C4-2B (cell line): ENCODE data around the gene TMEM125.

ENCODE experiments used
- H3K27ac ChIP-seq: fragments of 450-650 bp; 2 replicates; pipeline ENCODE4 v1.5.1; 2017
- ZFX ChIP-seq: fragments of 450-650 bp; IDR thresholded peaks from 2 replicates; pipeline ENCODE4 v1.6.1; 2017
- TF ChIP-seq, protein P1 (sequence below): fragments of 450-650 bp; conservative IDR thresholded peaks from 2 replicates; pipeline ENCODE4 v1.5.1; 2017; ENCODE audit warnings: mild to moderate bottlenecking

TMEM125 gene

DNA sequence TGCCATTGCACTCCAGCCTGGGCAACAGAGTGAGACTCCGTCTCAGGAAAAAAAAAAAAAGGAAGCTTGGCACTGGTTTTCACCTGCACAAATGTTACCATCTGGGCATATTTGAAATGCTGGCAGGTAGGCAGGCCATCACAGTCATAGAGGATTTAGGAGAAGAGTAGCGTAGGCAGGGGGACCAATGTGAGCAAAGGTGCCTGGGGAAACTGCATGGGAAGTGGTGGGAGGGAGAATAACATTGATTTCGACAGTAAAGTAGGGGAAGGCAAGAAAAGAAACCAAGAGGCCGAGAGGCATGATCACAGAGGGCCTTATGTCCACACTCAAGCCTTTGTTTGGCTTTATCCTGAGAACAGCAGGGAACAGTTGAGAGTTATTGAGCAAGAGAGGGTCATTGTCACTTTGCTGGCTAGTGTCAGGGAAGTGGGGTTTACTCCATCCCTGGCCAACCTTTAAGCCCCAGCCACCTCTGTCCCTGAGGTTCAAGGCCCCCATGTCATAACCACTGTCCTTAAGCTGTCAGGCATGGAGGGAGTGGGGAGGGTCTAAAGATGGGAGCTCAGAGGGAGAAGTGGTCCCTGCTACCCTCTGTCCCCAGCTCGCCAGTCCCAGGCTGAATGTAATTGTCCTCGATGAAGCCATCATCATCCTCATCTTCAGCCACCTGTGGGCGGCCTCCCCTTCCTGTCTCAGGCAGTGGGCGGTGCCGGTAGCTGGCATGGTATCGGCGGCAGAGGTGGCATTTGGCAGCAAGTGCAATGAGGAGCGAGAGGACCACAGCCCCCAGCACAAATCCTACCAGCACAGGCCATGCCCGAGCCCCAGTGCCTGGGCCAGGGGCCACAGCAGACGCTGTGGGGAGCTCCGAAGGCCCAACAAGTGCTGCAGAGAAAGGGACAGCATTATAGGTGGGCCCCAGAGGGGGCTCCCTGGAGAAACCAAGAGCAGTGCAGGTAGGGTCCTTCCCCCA is 12.7 kb downstream of the TMEM125 start:
- H3K27ac ChIP-seq: no peak overlapping the region
- no peak for TF ChIP-seq ZFX
- TF ChIP-seq, protein P1, sequence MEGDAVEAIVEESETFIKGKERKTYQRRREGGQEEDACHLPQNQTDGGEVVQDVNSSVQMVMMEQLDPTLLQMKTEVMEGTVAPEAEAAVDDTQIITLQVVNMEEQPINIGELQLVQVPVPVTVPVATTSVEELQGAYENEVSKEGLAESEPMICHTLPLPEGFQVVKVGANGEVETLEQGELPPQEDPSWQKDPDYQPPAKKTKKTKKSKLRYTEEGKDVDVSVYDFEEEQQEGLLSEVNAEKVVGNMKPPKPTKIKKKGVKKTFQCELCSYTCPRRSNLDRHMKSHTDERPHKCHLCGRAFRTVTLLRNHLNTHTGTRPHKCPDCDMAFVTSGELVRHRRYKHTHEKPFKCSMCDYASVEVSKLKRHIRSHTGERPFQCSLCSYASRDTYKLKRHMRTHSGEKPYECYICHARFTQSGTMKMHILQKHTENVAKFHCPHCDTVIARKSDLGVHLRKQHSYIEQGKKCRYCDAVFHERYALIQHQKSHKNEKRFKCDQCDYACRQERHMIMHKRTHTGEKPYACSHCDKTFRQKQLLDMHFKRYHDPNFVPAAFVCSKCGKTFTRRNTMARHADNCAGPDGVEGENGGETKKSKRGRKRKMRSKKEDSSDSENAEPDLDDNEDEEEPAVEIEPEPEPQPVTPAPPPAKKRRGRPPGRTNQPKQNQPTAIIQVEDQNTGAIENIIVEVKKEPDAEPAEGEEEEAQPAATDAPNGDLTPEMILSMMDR: no peak

DNA sequence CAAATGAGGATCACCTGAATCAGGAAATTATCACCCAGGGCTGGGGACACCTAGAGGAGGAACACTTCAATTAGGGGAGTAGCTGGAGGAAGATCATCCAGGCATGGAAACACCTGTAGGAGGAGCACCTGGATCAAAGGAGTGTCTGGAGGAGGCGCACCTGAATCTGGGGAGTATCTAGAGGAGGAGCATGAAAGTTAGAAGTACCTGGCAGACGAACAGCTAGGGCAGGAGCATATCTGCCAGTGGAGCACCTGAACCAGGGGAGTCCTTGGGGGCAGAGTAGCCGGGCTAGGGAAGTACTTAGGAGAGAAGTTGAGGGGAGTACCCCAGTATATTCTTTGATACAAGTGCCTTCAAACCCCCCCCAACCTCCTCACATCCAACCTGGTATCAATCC is 14.3 kb downstream of the TMEM125 start:
- no peak overlapping the region for H3K27ac ChIP-seq
- TF ChIP-seq, protein P1: no peak
- TF ChIP-seq ZFX: no peak

DNA sequence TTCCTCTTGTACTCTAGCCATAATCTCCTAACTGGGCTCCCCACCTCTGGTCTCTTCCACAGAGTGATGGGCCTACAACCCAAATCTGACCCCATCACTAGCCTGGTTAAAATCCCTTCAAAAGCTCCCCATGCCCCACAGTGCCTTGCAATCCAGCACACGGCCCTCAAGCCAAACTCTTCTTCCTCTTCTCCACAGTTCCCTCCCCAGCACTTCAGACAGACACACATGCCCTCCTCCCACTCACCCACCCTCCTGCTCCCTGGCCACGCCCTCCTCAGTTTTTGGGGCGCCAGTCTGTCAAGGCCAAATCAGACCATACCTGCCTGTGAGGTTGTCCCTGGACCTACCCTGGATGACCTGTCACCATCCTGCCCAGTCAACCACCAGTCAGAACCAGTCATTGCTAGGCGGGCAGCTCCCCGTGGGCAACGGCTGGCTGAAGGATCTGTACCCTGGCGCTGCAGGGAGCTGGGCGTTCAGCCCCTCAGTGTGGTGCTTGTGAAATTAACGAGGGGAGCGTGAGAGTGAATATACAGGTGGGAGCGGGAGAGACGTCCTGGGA is 14.8 kb downstream of the TMEM125 start:
- TF ChIP-seq ZFX: no peak
- TF ChIP-seq, protein P1: no peak
- peak overlapping the region; percentile 66 for H3K27ac ChIP-seq

DNA sequence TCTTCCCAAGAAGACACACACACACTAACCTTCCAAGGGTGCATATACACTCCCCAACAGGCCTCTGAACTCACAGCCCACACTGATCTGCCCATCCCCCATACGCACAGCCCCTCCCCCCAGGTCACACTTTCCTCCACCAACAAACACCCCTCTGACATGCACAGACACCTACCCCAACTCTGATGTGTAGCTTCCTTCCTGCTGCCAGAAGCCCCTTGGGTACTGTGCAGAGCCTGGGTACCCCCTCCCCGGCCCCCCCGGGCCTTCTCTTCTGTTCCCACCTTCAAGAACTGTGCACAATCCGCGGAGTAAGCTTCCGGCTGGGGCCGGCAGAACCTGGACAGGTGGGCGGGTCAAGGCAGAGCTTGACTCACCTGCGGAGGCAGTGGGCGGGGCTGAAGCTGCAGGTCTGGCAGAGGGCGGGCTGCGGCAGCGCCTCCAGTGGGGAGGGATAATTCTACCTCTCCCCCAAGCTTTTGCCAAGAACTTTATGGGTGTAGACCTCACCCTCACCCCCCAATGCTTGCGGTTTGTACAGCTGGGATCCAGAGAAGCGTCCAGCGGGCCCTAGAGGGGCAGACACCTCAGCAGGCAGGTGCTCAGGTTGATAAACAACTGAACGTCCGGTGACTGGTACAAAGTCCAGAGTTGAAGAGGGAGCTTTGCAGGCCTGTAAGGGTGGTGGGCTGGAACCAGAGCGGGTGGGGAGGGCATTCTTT is 15.6 kb downstream of the TMEM125 start, which contains the start of gene C1orf210:
Gene C1orf210, minus strand, starts transcription at position 313 of the 722 bp plus-strand sequence. CDS start 2,311 bp downstream, outside the sequence.
- H3K27ac ChIP-seq: peak within 1 kb of the TSS; percentile 66
- TF ChIP-seq, protein P1: peak; percentile 93
- TF ChIP-seq ZFX: 0 out of 2 replicates have a peak, but pooled peaks have one; percentile 15

DNA sequence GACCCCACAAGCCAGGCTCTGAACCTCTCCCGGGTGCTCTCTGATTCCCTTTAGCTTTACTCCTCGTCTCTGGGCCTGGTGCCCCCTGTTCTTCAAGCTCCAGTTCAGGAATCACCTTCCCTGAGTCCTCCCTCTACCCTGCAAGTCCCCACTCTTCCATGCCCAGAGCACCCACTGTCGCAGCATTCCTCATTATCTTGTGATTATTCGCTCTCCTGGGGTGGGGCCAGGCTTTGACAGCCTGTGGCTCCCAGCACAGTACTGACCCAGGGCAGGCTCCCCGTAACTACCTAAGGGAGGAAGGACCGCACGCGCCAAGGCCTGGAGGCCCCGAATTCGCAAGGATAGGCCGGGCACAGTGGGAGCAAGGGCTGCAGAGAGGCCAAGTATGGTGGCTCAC is 16.3 kb downstream of the TMEM125 start:
- H3K27ac ChIP-seq: peak overlapping the region; percentile 66

DNA sequence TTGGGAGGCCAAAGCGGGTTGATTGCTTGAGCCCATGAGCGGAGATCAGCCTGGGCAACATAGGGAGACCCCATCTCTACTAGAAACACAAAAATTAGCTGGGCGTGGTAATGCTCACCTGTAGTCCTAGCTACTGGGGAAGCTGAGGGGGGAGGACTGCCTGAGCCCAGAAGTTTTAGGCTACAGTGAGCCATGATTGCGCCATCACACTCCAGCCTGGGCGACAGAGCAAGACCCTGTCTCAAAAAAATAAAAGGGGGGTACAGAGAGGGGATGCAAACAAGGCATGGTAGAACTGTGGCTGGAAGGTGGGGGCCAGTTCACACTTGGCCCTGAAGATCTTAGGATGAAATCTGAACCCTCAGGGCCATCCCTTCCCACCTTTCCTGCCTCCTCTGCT is 16.8 kb downstream of the TMEM125 start:
- peak overlapping the region; percentile 66; the same call in 1 of the 2 replicates for H3K27ac ChIP-seq
- no peak for TF ChIP-seq ZFX
- TF ChIP-seq, protein P1: no peak

More for the DNA sequence above, 16.3 kb downstream of the TMEM125 start:
- TF ChIP-seq, protein P1: no peak
- TF ChIP-seq ZFX: no peak
